Loucy (cell line): Measurements from ENCODE around the gene CAMK2D.
A peak's percentile ranks its signal among the peaks of the same experiment; 100 is the strongest.

Experiments used
- H2AFZ ChIP-seq: fragments of 200-600 bp; sonication (generic); 2 replicates; pipeline ENCODE4 v1.6.0; 2016; ENCODE audit warnings: antibody characterized with exemption, mild to moderate bottlenecking, low read length, moderate library complexity
- H3F3A ChIP-seq: fragments of 200-600 bp; 2 replicates; pipeline ENCODE4 v1.6.0; 2016; ENCODE audit warnings: antibody characterized with exemption, low read depth, mild to moderate bottlenecking
- H3K27me3 ChIP-seq: fragments of 200-600 bp; sonication (generic); 2 replicates; pipeline ENCODE4 v1.6.1; 2014; ENCODE audit warnings: low read length, mild to moderate bottlenecking; ENCODE audit not compliant: insufficient read depth, poor library complexity, severe bottlenecking
- H3K36me3 ChIP-seq: fragments of 200-600 bp; sonication (generic); 2 replicates; pipeline ENCODE4 v1.6.1; 2016; ENCODE audit warnings: low read length; ENCODE audit not compliant: insufficient read depth
- H3K4me1 ChIP-seq: fragments of 200-600 bp; sonication (generic); 2 replicates; pipeline ENCODE4 v1.5.1; 2014; ENCODE audit warnings: low read length, mild to moderate bottlenecking; ENCODE audit not compliant: insufficient read depth, poor library complexity, severe bottlenecking
- H3K4me2 ChIP-seq: fragments of 200-600 bp; sonication (generic); 2 replicates; pipeline ENCODE4 v1.6.0; 2014; ENCODE audit warnings: antibody characterized with exemption, low read length, low read depth, mild to moderate bottlenecking; ENCODE audit not compliant: poor library complexity, severe bottlenecking
- H3K4me3 ChIP-seq: fragments of 200-600 bp; sonication (generic); 2 replicates; pipeline ENCODE4 v1.5.1; 2014; ENCODE audit warnings: low read length, mild to moderate bottlenecking, mixed read lengths; ENCODE audit not compliant: poor library complexity, severe bottlenecking
- H3K79me2 ChIP-seq: fragments of 200-600 bp; sonication (generic); 2 replicates; pipeline ENCODE4 v1.6.1; 2014; ENCODE audit warnings: low read length; ENCODE audit not compliant: insufficient read depth
- H3K9ac ChIP-seq: fragments of 200-600 bp; sonication (generic); 2 replicates; pipeline ENCODE4 v1.6.0; 2014; ENCODE audit warnings: mild to moderate bottlenecking, low read depth, low read length, moderate library complexity; ENCODE audit not compliant: poor library complexity, severe bottlenecking
- H3K9me2 ChIP-seq: fragments of 200-600 bp; sonication (generic); replicated peaks from 2 replicates; pipeline ENCODE4 v1.6.1; 2016; ENCODE audit warnings: low read depth, low read length, mixed read lengths
- H3K9me3 ChIP-seq: fragments of 200-600 bp; sonication (generic); 2 replicates; pipeline ENCODE4 v1.6.1; 2014; ENCODE audit warnings: mild to moderate bottlenecking, antibody characterized with exemption, low read length, low read depth; ENCODE audit not compliant: insufficient read depth
- H4K20me1 ChIP-seq: fragments of 200-600 bp; sonication (generic); 2 replicates; pipeline ENCODE4 v1.6.0; 2014; ENCODE audit warnings: antibody characterized with exemption, low read length, mild to moderate bottlenecking; ENCODE audit not compliant: insufficient read depth, poor library complexity, severe bottlenecking
- CTCF ChIP-seq: fragments of 200-600 bp; sonication (generic); conservative IDR thresholded peaks from 2 replicates; pipeline ENCODE4 v1.5.1; 2014; ENCODE audit warnings: mild to moderate bottlenecking, antibody characterized with exemption, low read length
- EZH2phosphoT487 ChIP-seq: fragments of 200-600 bp; IDR thresholded peaks from 2 replicates; pipeline ENCODE4 v1.6.1; 2018; ENCODE audit warnings: antibody characterized with exemption, mild to moderate bottlenecking, moderate library complexity, borderline replicate concordance

The CAMK2D gene

DNA sequence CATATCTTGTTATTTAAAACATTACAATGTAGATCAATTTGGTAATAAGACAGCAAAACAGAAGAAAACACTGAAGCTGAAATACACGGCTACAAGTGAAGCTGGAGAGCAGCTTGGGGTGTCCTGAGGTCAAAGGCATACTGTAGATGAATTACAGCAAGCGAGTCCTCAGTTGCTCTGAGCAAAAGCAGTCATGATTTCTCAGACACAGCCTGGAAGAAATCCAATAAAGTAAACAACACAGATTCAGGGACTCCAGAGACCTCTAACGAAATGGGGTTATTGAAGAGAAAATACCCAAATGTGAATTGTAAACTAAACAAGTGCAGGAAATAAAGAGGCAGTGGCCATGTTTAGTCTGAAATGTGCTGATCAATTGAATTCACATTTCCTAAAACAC, 324.4 kb downstream of the CAMK2D start:
- Histone ChIP-seq H3F3A (no peaks in the 10 kb centered on the region), H3K36me3 (no peaks in the 10 kb centered on the region), H3K9me2 (no peaks in the 10 kb centered on the region), H3K9me3 (no peaks in the 10 kb centered on the region), H3K9ac (no peak overlapping the region), H3K79me2 (no peaks in the 10 kb centered on the region), H3K4me2 (no peak overlapping the region), H3K27me3 (no peaks in the 10 kb centered on the region), H4K20me1 (no peaks in the 10 kb centered on the region), H3K4me1 (peaks cover 14% of the 10 kb centered on the region), H3K4me3 (no peak overlapping the region), H2AFZ (peak overlapping the region; percentile 78; the same call in 1 of the 2 replicates)
- TF ChIP-seq CTCF (no peak), EZH2phosphoT487 (no peak)

DNA sequence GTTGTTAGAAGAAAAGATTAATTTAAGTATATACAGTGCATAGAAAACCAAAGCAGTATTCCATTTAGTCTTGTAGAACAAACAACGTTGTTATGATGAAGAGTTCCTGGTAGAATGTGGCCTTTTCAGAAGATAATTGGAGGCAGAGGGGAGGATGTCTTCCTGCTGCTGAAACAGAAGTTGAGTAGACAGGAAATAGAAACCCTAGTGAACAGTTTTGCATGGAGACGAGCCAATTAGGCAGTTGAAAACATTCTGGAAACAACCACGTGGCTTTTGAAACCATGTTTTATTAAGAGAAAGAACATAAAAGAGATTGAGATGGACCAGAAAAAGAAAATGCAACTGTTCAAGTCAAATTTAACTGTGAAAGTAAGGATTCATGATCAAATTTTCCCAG, 325.2 kb downstream of the CAMK2D start:
- Histone ChIP-seq H3K4me1 (peaks cover 14% of the 10 kb centered on the region), H3K9me3 (no peaks in the 10 kb centered on the region), H3F3A (no peaks in the 10 kb centered on the region), H3K4me3 (peak overlapping the region; percentile 5), H2AFZ (peak overlapping the region; percentile 78), H3K27me3 (no peaks in the 10 kb centered on the region), H4K20me1 (no peaks in the 10 kb centered on the region), H3K36me3 (no peaks in the 10 kb centered on the region), H3K9me2 (no peaks in the 10 kb centered on the region), H3K79me2 (no peaks in the 10 kb centered on the region), H3K4me2 (peak overlapping the region; percentile 56), H3K9ac (no peak overlapping the region)
- TF ChIP-seq CTCF (no peak), EZH2phosphoT487 (no peak)

DNA sequence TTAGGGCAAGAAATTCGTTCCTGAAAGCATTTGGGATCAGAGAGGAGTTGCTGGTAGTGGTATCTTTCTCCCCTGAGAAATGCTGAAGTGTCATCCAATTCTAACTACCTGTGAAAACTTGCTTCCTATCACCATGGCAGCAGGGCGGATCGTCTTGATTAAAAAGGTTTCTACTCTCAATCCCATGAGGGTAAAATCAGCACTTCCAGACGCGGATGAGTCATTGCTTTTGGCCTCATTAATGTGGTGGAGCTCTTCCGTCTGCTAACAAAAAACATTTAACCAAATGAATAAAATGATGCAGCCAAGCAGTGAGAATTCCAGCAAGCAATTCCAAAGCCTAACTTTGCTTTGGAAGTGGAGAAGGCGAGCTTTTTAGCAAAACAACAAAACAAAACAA, 325.6 kb downstream of the CAMK2D start:
- no peaks in the 10 kb centered on the region for H3K27me3 ChIP-seq
- no peak for TF ChIP-seq CTCF
- no peak for TF ChIP-seq EZH2phosphoT487
- H3K4me1 ChIP-seq = peaks cover 14% of the 10 kb centered on the region
- H3K79me2 ChIP-seq = no peaks in the 10 kb centered on the region
- H3K4me2 ChIP-seq = peak overlapping the region; percentile 56
- no peaks in the 10 kb centered on the region for H3K9me2 ChIP-seq
- peak overlapping the region; percentile 5 for H3K4me3 ChIP-seq
- H3K9me3 ChIP-seq = no peaks in the 10 kb centered on the region
- no peak overlapping the region for H3K9ac ChIP-seq
- H3K36me3 ChIP-seq = no peaks in the 10 kb centered on the region
- H4K20me1 ChIP-seq = no peaks in the 10 kb centered on the region
- no peaks in the 10 kb centered on the region for H3F3A ChIP-seq
- H2AFZ ChIP-seq = peak overlapping the region; percentile 78
